AG20443 (cell line): ENCODE data around the gene MAK.
A peak's percentile ranks its signal among the peaks of the same experiment; 100 is the strongest.
"Not testable (repeated sequence)": the region's sequence is repeated elsewhere in the genome, so short reads cannot be mapped to it uniquely, and the experiment has no call there.

Source experiments
- DNase-seq: peaks from one replicate; pipeline ENCODE4 v3.0.0; 2012; ENCODE audit warnings: low spot score, mixed read lengths

Gene MAK

DNA sequence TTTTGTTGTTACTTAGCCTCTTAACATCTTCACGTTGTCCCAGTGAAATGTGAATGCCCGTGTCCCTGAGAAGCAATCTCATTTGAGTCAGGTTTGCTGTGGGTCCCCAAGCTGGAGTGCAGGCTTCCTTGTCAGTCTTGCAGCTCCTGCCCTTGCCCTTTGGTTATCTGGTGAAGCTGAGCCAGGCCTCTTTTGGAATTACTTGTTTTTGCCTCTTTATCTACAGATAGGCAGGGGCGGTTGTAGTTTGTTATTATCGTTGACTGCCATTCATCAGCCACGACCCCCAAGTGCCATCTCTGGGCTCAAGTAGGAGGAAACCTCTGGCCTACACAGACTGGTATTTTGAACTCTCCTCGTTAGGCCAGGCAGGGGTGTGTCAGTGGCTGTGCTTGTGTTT lies 113.3 kb downstream of the MAK start:
- no peak for DNase-seq

GRCh38 chr6:10723567-10723881 lies 114.8 kb downstream of the MAK start:
- DNase-seq: no peak

GRCh38 chr6:10722820-10723566 lies 115.3 kb downstream of the MAK start, which contains the start of gene TMEM14C:
TSS of gene TMEM14C (plus strand) at chr6:10723070. CDS start at chr6:10724614, 1,544 bp downstream.
- DNase-seq: peak; percentile 99

- no peak for DNase-seq
Measured at GRCh38 chr6:10722570-10722819, 115.8 kb downstream of the MAK start.

DNA sequence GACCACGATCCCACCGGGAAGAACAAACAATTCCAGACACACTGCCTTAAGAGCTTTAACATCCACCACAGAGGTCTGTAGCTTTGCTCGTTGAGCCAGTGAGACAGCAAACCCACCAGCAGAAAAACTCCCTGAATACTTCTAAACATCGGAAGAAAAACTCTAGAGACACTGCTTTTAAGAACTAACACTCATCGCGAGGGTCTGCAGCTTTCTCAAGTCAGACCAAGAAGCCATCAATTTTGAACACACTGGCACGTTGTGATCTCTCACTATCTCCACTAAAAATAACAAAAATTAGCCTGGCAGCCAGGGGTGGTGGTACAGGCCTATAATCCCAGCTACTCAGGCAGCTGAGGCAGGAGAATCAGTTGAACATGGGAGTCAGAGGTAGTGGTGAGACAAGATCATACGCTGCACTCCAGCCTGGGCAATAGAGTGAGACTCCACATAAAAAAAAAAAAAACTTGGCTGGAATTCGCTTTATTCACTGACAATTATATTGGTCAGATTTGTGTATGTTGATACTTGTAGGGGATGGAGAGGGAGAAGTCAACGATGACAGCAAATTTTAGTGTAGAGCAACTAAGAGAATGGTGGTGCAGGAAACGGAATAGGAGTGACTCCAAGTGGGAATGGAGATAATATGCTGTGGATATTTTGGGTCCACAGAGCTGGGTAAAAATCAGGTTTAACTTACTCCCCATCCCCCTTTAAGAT lies 116.3 kb downstream of the MAK start:
- no peak for DNase-seq

GRCh38 chr6:10720960-10721849 lies 117.1 kb downstream of the MAK start:
- not testable (repeated sequence) for DNase-seq

DNA sequence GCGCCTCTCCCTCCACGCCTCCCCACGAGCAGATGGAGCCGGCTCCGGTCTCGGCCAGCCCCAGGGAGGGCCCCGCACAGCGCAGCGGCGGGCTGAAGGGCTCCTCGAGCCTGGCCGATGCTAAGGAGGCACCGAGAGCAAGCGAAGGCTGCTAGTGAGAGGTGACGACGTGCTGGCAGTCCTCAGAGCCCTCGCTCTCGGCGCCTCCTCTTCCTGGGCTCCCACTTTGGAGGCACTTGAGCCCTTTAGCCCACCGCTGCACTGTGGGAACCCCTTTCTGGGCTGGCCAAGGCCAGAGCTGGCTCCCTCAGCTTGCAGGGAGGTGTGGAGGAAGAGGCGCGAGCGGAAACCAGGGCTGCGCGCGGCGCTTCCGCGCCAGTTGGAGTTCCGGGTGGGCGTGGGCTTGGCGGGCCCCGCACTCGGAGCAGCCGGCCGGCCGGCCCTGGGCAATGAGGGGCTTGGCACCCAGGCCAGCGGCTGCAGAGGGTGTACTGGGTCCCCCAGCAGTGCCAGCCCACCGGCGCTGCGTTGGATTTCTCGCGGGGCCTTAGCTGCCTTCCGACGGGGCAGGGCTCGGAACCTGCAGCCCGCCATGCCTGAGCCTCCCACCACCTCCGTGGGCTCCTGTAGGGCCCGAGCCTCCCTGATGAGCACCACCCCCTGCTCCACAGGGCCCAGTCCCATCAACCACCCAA lies 117.9 kb downstream of the MAK start:
- DNase-seq: peak; percentile 29

GRCh38 chr6:10719964-10720264 lies 118.4 kb downstream of the MAK start:
- peak; percentile 18 for DNase-seq

DNA sequence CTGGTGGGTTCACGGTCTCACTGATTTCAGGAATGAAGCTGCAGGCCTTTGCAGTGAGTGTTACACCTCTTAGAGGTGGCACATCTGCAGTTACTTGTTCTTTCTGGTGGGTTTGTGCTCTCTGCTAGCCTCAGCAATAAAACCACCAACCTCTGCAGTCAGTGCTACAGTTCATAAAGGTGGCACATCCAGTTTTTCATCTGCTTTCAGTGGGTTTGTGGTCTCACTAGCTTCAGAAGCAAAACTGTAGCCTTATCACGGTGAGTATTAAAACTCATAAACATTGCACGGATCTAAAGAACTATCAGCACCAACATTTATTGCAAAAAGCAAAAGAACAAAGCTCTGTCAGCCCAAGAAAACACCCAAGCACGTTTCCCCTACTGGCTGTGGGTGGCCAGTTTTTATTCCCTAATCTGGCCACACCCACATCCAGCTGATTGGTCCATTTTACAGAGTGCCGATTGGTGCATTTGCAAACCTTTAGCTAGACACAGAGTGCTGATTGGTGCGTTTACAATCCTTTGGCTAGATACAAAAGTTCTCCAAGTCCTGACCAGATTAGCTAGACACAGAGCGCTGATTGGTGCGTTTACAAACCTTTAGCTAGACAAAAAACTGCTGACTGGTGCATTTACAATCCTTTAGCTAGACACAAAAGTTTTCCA lies 118.9 kb downstream of the MAK start:
- no peak for DNase-seq

DNA sequence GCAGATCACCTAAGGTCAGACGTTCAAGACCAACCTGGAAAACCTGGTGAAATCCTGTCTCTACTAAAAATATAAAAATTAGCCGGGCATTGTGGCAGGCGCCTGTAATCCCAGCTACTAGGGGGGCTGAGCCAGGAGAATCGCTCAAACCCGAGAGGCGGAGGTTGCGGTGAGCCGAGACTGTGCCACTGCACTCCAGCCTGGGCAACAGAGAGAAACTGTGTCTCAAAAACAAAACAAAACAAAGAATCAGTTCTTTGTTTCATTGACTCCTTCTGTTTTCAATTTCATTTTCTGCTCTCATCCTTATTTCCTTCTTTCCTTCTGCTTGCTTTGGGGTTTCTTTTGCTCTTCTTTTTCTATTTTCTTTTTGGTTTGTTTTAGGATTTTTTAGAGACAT lies 124.4 kb downstream of the MAK start:
- DNase-seq: no peak
